ENCODE data around the gene GFPT1.
"Not testable (repeated sequence)": the region's sequence is repeated elsewhere in the genome, so short reads cannot be mapped to it uniquely, and the experiment has no call there.

The GFPT1 gene

GRCh38 chr2:69386789-69387734, at the start of gene GFPT1:
GFPT1 (minus strand) TSS chr2:69387227; CDS start chr2:69387071, 156 bp downstream.
- DNase-seq, result peak; percentile 91

GRCh38 chr2:69436596-69436937, 49.5 kb upstream of the GFPT1 start:
- no peak for DNase-seq

GRCh38 chr2:69434753-69435152, 47.7 kb upstream of the GFPT1 start:
- no peak for DNase-seq

- no peak for DNase-seq
Observed at GRCh38 chr2:69429491-69430183, 42.6 kb upstream of the GFPT1 start.

GRCh38 chr2:69428981-69429380, 42.0 kb upstream of the GFPT1 start:
- DNase-seq, result no peak

GRCh38 chr2:69424419-69424818, 37.4 kb upstream of the GFPT1 start:
- DNase-seq, result no peak

GRCh38 chr2:69422198-69422597, 35.2 kb upstream of the GFPT1 start:
- DNase-seq, result no peak

- not testable (repeated sequence) for DNase-seq
Observed at GRCh38 chr2:69419111-69419510, 32.1 kb upstream of the GFPT1 start.

- DNase-seq, result no peak
Observed at GRCh38 chr2:69416147-69416546, 29.1 kb upstream of the GFPT1 start.

- DNase-seq, result no peak
Observed at GRCh38 chr2:69411120-69411519, 24.1 kb upstream of the GFPT1 start.

GRCh38 chr2:69405306-69405705, 18.3 kb upstream of the GFPT1 start:
- DNase-seq, result no peak

- DNase-seq, result no peak
Observed at GRCh38 chr2:69400121-69400520, 13.1 kb upstream of the GFPT1 start.

GRCh38 chr2:69397234-69397633, 10.2 kb upstream of the GFPT1 start:
- no peak for DNase-seq

GRCh38 chr2:69395866-69396265, 8.8 kb upstream of the GFPT1 start:
- no peak for DNase-seq

- no peak for DNase-seq
Observed at GRCh38 chr2:69393963-69394362, 6.9 kb upstream of the GFPT1 start.

GRCh38 chr2:69390471-69390870, 3.4 kb upstream of the GFPT1 start:
- no peak for DNase-seq

- DNase-seq, result no peak
Observed at GRCh38 chr2:69390001-69390400, 3.0 kb upstream of the GFPT1 start.

- DNase-seq, result no peak
Observed at GRCh38 chr2:69389271-69389670, 2.2 kb upstream of the GFPT1 start.

- no peak for DNase-seq
Observed at GRCh38 chr2:69387770-69388481, 899 bp upstream of the GFPT1 start.

GRCh38 chr2:69386360-69386759, 667 bp downstream of the GFPT1 start:
- no peak for DNase-seq

- DNase-seq, result no peak
Observed at GRCh38 chr2:69385443-69386151, 1.4 kb downstream of the GFPT1 start.

GRCh38 chr2:69384618-69385081, 2.4 kb downstream of the GFPT1 start:
- no peak for DNase-seq
